ENCODE measurements around the gene CCDC85B.

CCDC85B gene

DNA sequence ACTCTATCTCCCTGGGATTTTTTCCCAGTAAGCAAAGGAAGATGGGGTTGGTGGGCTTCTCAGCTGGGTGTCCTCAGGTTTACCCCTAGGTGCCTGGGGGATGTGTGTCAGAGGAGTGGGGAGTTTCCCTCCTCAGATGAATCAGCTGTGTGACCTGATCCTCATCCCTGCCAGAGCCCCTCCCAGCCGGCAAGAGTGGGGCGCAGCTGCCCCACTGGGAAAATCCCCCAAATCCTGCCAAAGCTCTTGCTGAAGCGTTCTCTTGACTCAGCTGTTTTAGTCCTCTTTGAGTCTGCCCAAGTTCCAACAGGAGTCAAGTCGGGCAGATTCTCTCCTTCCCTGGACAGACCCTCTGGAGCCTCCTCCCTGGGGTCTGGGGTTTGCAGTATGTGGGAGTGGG, 22.4 kb downstream of the CCDC85B start:
- no peak for DNase-seq (ENCODE audit: low spot score)

GRCh38 chr11:65915101-65915820, 24.8 kb downstream of the CCDC85B start:
- no peak for DNase-seq (ENCODE audit: low spot score)

GRCh38 chr11:65915821-65916251, 25.4 kb downstream of the CCDC85B start:
- DNase-seq (ENCODE audit: low spot score): no peak

GRCh38 chr11:65916391-65916790, 25.9 kb downstream of the CCDC85B start:
- no peak for DNase-seq (ENCODE audit: low spot score)

- no peak for DNase-seq (ENCODE audit: low spot score)
These were observed 26.6 kb downstream of the CCDC85B start for GRCh38 chr11:65917077-65917433.

GRCh38 chr11:65917434-65918210, 27.1 kb downstream of the CCDC85B start:
- DNase-seq (ENCODE audit: low spot score): no peak

GRCh38 chr11:65918211-65919140, 28.0 kb downstream of the CCDC85B start, which contains the start of gene C11orf68:
Gene C11orf68, minus strand, starts transcription at chr11:65919062. Its CDS starts 31 bp downstream, at chr11:65919031.
- no peak for DNase-seq (ENCODE audit: low spot score)

DNA sequence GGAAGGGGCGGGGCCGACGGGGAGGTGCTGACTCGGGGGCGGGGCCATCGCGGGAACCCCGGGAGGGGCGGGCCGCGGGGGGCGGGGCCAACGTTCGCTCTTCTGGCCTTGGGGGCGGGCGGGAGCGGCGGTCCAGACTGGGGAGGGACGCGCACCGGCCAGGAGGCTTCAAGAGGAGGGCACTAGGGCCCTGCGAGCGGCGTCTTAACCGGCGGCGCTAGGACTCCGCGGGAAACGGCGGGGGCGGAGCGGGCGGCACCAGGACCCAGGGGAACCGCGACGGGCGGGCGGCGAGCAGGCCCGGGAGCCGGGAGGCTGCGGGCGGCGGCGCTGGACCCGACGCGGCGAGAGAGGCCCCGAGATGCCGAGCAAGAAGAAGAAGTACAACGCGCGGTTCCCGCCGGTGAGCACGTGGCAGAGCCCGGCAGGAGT, 28.7 kb downstream of the CCDC85B start, which contains the start of gene DRAP1:
TSS of gene DRAP1 (plus strand) at position 286 of the 432 bp plus-strand sequence. CDS start at position 362, 76 bp downstream.
- peak; percentile 88 for DNase-seq (ENCODE audit: low spot score)

GRCh38 chr11:65919573-65920371, 29.3 kb downstream of the CCDC85B start:
- DNase-seq (ENCODE audit: low spot score): no peak

- no peak for DNase-seq (ENCODE audit: low spot score)
These were observed 29.9 kb downstream of the CCDC85B start for GRCh38 chr11:65920372-65920802.

DNA sequence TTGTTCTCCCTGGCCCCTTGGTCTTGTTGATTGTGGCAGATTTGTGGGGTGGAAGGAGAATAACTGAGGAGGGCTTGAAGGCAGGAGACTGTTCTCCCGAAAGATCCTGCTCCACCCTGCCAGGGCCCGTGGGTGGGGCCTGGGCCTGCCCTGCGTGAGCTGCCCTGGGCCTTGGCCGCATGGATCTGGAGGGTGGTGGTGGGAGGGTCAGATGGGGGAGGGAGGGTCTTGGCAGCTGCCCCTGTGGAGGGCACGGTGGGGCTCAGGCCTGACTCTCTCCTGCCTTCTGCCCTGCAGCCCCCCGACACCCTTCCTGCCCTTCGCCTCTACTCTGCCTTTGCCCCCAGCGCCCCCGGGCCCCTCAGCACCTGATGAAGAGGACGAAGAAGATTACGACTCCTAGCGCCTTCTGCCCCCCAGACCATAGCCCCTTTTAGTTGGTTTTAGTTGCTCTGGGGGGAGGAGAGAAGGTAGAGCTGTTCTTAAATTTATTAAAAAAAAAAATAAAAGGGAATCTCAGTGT, 30.6 kb downstream of the CCDC85B start:
- DNase-seq (ENCODE audit: low spot score): no peak

DNA sequence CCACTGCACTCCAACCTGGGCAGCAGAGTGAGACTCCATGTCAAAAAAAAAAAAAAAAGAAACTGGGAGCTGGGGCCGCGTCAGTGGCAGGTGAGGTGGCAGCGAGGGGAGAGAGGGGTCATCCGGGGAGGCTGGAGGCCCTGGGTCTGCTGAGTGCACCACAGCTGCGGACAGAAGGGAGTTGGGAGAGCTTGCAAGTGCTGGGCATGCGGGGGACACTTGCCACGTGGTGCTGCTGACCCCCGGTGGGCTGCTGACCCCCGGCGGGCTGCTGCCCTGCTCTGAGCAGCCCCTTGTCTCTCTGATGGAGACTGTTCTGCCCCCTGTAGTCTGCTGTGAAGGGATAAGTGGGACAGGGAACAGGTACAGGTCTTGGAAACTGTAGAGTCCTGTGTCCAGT, 31.4 kb downstream of the CCDC85B start:
- DNase-seq (ENCODE audit: low spot score): no peak

DNA sequence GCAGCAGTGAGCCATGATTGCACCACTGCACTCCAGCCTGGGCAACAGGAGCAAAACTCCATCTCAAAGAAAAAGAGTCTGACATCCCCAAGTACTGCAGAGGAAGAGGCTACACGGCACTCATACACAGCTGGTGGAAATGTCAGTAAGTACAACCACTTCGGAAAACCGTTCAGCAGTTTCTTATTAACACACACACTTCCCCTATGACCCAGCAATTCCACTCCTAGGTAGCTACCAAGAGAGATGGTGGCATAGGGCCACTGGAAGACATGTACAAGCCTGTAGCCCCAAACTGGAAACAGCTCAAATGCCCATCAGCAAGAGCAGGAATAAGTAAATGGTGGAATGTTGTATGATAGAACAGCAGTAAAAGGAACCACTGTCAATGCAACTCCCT, 32.1 kb downstream of the CCDC85B start:
- DNase-seq (ENCODE audit: low spot score): no peak

- DNase-seq (ENCODE audit: low spot score): no peak
These were observed 34.9 kb downstream of the CCDC85B start for GRCh38 chr11:65925397-65925796.

DNA sequence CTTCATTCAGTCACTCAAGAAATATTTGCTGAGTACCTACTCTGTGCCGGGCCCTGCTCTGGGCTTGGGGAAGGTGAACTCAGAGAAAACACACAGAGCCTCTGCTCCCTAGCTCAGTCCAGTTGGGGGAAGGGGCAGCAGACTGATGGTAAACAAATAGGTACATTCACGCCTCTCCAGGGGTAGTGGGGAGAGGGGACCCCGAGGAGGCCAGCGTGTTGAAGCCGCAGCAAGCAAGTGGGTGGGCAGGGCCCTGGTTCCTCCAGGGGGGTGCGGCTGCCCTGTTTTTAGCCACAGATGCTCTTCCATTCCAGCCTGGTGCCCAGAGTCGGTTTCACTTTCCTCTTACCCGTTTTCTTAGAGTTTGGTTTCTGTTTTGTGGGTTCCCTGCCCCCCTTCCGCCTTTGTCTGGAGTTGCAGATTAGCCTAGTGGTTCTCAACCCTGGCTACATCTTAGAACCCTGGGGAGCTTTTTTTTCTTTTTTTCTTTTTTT, 37.5 kb downstream of the CCDC85B start:
- no peak for DNase-seq (ENCODE audit: low spot score)

GRCh38 chr11:65928667-65929066, 38.2 kb downstream of the CCDC85B start:
- no peak for DNase-seq (ENCODE audit: low spot score)

DNA sequence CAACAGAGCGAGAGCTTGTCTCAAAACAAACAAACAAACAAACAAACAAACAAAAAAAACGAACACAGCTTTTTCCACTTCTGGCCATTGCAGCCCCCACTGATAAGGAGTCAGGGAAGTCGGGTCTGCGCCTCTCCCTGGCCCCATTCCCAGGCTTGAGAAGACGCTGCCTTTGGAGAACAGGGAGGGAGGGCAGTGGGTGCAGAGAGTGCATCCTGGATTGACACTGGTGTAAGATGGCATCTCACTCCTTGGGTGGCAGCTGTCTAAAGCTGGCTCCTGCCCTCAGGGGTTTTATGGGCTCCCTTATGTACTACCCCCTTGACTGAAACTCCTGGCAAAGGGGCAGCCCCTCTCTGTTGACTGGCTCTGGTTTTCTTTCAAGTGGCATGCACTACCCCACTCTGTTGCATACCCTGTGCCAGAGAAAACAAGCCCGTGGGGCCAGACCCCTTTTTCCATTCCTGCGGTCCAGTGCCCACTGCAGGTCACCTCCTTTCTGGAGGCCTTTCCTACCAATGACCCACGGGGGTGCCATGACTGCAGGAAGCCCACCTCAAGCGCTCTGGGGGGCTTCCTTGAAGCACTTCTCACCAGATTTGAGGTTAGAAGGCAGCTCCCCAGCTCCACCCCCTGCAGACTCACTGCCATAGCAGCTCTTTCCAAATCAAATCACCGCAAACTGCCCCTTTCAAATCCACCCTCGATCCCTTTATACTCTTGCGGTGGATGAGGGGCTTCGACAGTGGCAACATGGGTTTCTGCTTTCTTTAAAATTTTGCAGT, 41.5 kb downstream of the CCDC85B start:
- no peak for DNase-seq (ENCODE audit: low spot score)

DNA sequence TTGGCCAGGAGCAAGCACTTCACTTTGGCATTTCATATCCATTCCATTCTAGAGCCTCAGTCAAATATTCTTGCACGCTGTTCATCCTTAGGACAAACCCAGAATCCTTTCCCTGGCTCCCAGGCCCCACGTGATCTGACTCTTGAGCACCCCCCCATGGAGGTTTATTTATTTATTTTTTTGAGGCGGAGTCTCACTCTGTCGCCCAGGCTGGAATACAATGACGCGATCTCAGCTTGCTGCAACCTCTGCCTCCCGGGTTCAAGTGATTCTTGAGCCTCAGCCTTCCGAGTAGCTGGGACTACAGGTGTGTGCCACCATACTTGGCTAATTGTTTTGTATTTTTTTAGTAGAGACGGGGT, 42.1 kb downstream of the CCDC85B start:
- no peak for DNase-seq (ENCODE audit: low spot score)

DNA sequence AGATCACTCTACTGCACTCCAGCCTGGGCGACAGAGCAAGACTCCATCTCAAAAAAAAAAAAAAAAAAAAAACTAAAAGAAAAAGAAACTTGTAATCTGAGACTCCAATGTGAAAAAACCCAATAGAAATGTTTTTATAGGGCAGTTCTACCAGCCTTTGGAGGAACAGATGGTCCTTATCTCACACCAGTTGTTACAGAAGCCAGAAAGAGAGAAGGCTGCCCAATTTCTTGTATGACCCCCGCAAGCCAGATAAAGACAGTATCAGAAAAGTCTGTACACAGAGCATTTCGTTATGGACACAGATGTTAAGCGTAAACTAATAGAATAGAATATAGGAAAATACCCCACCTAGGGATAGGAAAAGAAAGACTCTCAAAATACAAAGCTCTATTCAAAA, 43.5 kb downstream of the CCDC85B start:
- no peak for DNase-seq (ENCODE audit: low spot score)

DNA sequence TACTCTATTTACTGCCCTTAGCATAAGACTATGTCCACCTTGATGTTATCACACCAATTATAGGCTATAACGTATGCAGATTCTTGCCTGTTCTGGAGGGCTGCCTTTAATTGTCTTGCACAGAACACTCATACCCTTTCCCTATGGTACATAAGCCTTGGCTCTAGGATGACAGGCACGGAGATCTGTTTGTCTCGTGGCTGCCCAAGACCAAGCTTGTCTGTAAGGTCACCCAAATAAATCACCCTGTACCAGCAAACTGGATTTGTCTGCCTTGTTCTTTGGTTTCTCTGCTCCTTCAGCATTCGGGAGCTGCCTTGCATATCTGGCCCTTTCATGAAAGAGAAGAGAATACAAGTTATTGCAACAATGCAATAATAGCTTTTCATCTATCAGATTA, 47.3 kb downstream of the CCDC85B start:
- DNase-seq (ENCODE audit: low spot score): no peak

Measured in HuH-7 (cell line).